OCI-LY7 (cell line): Measurements from ENCODE around the gene TGFB1. TPM values are rescaled to one million over a fixed set of nuclear protein-coding genes. Genes with fewer than 3 reads are reported as not detected.

Experiments used
- BruUV-seq: library from RNA; stranded (reverse); fragments of 400-500 nt; replicated peaks from 2 replicates; lab custom pipeline; 2021; lab: Mats Ljungman, UMichigan
- CTCF ChIA-PET: fragments of 300-600 bp; sonication (Branson Sonifier 250); formaldehyde crosslinking; loops from one replicate; lab custom pipeline; 2022; ENCODE audit warnings: antibody characterized with exemption; ENCODE audit not compliant: unreplicated experiment; lab: Charles Lee
- POLR2A ChIA-PET: fragments of 300-600 bp; sonication (Branson Sonifier 250); formaldehyde crosslinking; loops from one replicate; lab custom pipeline; 2022; ENCODE audit warnings: antibody characterized with exemption; lab: Charles Lee
- DNase-seq: peaks from one replicate; pipeline ENCODE4 v3.0.0-alpha.2; 2015; ENCODE audit warnings: low spot score
- H2AFZ ChIP-seq: fragments of 200-600 bp; sonication (generic), shearing (Covaris generic); 2 replicates; pipeline ENCODE4 v1.6.1; 2014; ENCODE audit warnings: mild to moderate bottlenecking, antibody characterized with exemption, low read length, moderate library complexity
- H3K27ac ChIP-seq: fragments of 200-600 bp; sonication (generic); 2 replicates; pipeline ENCODE4 v1.5.1; 2014; ENCODE audit warnings: mixed run types, low read depth, mild to moderate bottlenecking, moderate library complexity, low read length, inconsistent platforms; ENCODE audit not compliant: poor library complexity, severe bottlenecking
- H3K36me3 ChIP-seq: fragments of 200-600 bp; sonication (generic); 2 replicates; pipeline ENCODE4 v1.6.1; 2014; ENCODE audit warnings: mild to moderate bottlenecking, antibody characterized with exemption, low read length, moderate library complexity, mixed read lengths; ENCODE audit not compliant: insufficient read depth
- H3K4me1 ChIP-seq: fragments of 200-600 bp; sonication (generic); 2 replicates; pipeline ENCODE4 v1.5.1; 2014; ENCODE audit warnings: mild to moderate bottlenecking, low read length; ENCODE audit not compliant: insufficient read depth, poor library complexity, severe bottlenecking
- H3K4me2 ChIP-seq: fragments of 200-600 bp; sonication (generic); 2 replicates; pipeline ENCODE4 v1.6.1; 2014; ENCODE audit warnings: mild to moderate bottlenecking, low read length
- H3K4me3 ChIP-seq: fragments of 200-600 bp; sonication (generic); 2 replicates; pipeline ENCODE4 v1.5.1; 2014; ENCODE audit warnings: mild to moderate bottlenecking, low read depth, low read length; ENCODE audit not compliant: poor library complexity, severe bottlenecking
- H3K79me2 ChIP-seq: fragments of 200-600 bp; sonication (generic); 2 replicates; pipeline ENCODE4 v1.6.1; 2016; ENCODE audit warnings: low read depth, mild to moderate bottlenecking, low read length, moderate library complexity, mixed read lengths; ENCODE audit not compliant: insufficient read depth
- H3K9me2 ChIP-seq: fragments of 200-600 bp; sonication (generic); 2 replicates; pipeline ENCODE4 v1.6.1; 2016; ENCODE audit warnings: mild to moderate bottlenecking, low read length, mixed read lengths; ENCODE audit not compliant: insufficient read depth
- H3K9me3 ChIP-seq: fragments of 200-600 bp; sonication (generic); 2 replicates; pipeline ENCODE4 v1.6.1; 2014; ENCODE audit warnings: mild to moderate bottlenecking, mixed run types, low read length, mixed read lengths
- H4K20me1 ChIP-seq: fragments of 200-600 bp; sonication (generic); 2 replicates; pipeline ENCODE4 v1.6.1; 2014; ENCODE audit warnings: mild to moderate bottlenecking, antibody characterized with exemption, low read length, moderate library complexity, mixed read lengths; ENCODE audit not compliant: insufficient read depth
- EZH2phosphoT487 ChIP-seq: fragments of 200-600 bp; sonication (generic); IDR thresholded peaks from 2 replicates; pipeline ENCODE4 v1.6.1; 2018; ENCODE audit warnings: low read depth, borderline replicate concordance, mild to moderate bottlenecking, mixed run types, antibody characterized with exemption, low read length, moderate library complexity, mixed read lengths
- intact Hi-C: fragments of 100-400 bp; cut with micrococcal nuclease; formaldehyde crosslinking; loops from one replicate; pipeline ENCODE4 v1.10.0; 2022; ENCODE audit not compliant: unreplicated experiment
- total RNA-seq, 2 experiments: library from RNA; depleted of rRNA in 1 of 2; stranded (reverse); fragments of >200 nt in 1 of 2; shearing (Covaris generic) in 1 of 2; gene quantifications; 2 replicates each; pipeline ENCODE4 v1.2.3, GENCODE V29; 2014 to 2022
- TF ChIP-seq, protein P1 (sequence below): fragments of 200-600 bp; sonication (generic); conservative IDR thresholded peaks from 2 replicates; pipeline ENCODE4 v1.5.1; 2014; ENCODE audit warnings: mild to moderate bottlenecking, antibody characterized with exemption, low read length, moderate library complexity, mixed read lengths

Gene TGFB1
- total RNA-seq, 2 experiments from 2014 or later: 15.5 to 88.8 TPM

- ChIA-PET CTCF (no interaction called here), POLR2A (interaction anchor here (0.6 kb wide), 1 partner anchor 225 kb away, joined by 3 read pairs; no protein-coding TSS in a partner anchor)
- Histone ChIP-seq H3K4me2 (no peak overlapping the region), H3K4me1 (peaks cover 33% of the 10 kb centered on the region), H3K36me3 (peaks cover 64% of the 10 kb centered on the region), H4K20me1 (no peaks in the 10 kb centered on the region; the same call in 1 of the 2 replicates), H3K79me2 (no peaks in the 10 kb centered on the region), H2AFZ (no peak overlapping the region), H3K9me3 (no peaks in the 10 kb centered on the region), H3K9me2 (no peaks in the 10 kb centered on the region), H3K27ac (no peak overlapping the region), H3K4me3 (no peak overlapping the region)
- intact Hi-C loops: no loop called here
- TF ChIP-seq, protein P1, sequence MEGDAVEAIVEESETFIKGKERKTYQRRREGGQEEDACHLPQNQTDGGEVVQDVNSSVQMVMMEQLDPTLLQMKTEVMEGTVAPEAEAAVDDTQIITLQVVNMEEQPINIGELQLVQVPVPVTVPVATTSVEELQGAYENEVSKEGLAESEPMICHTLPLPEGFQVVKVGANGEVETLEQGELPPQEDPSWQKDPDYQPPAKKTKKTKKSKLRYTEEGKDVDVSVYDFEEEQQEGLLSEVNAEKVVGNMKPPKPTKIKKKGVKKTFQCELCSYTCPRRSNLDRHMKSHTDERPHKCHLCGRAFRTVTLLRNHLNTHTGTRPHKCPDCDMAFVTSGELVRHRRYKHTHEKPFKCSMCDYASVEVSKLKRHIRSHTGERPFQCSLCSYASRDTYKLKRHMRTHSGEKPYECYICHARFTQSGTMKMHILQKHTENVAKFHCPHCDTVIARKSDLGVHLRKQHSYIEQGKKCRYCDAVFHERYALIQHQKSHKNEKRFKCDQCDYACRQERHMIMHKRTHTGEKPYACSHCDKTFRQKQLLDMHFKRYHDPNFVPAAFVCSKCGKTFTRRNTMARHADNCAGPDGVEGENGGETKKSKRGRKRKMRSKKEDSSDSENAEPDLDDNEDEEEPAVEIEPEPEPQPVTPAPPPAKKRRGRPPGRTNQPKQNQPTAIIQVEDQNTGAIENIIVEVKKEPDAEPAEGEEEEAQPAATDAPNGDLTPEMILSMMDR: no peak
- TF ChIP-seq EZH2phosphoT487: no peak
- BruUV-seq: no TSS peak
- DNase-seq: no peak
These were observed 31.3 kb downstream of the TGFB1 start for GRCh38 chr19:41322451-41322850.

- no peaks in the 10 kb centered on the region; the same call in 1 of the 2 replicates for H4K20me1 ChIP-seq
- no TSS peak for BruUV-seq
- intact Hi-C loops: no loop called here
- TF ChIP-seq EZH2phosphoT487: no peak
- TF ChIP-seq, protein P1: peak; percentile 73
- H3K27ac ChIP-seq: no peak overlapping the region
- peak; percentile 40 for DNase-seq
- H3K4me3 ChIP-seq: no peak overlapping the region
- H3K36me3 ChIP-seq: peaks cover 71% of the 10 kb centered on the region
- no peak overlapping the region for H2AFZ ChIP-seq
- peaks cover 26% of the 10 kb centered on the region for H3K4me1 ChIP-seq
- H3K9me3 ChIP-seq: no peaks in the 10 kb centered on the region
- no peaks in the 10 kb centered on the region for H3K79me2 ChIP-seq
- POLR2A ChIA-PET: no interaction called here
- H3K9me2 ChIP-seq: no peaks in the 10 kb centered on the region
- CTCF ChIA-PET: no interaction called here
- H3K4me2 ChIP-seq: no peak overlapping the region
These were observed 32.0 kb downstream of the TGFB1 start for GRCh38 chr19:41321600-41322270.

- ChIA-PET CTCF (no interaction called here), POLR2A (no interaction called here)
- no peak for TF ChIP-seq EZH2phosphoT487
- TF ChIP-seq, protein P1: no peak
- no peak overlapping the region for H3K27ac ChIP-seq
- H3K4me1 ChIP-seq: peaks cover 20% of the 10 kb centered on the region
- no peaks in the 10 kb centered on the region for H3K9me3 ChIP-seq
- no peaks in the 10 kb centered on the region for H3K9me2 ChIP-seq
- no peak overlapping the region for H3K4me2 ChIP-seq
- intact Hi-C loops: no loop called here
- H3K36me3 ChIP-seq: peaks cover 76% of the 10 kb centered on the region
- no peaks in the 10 kb centered on the region for H3K79me2 ChIP-seq
- H4K20me1 ChIP-seq: no peaks in the 10 kb centered on the region; the same call in 1 of the 2 replicates
- no peak for DNase-seq
- no TSS peak for BruUV-seq
- H2AFZ ChIP-seq: no peak overlapping the region
- H3K4me3 ChIP-seq: no peak overlapping the region
These were observed 32.5 kb downstream of the TGFB1 start for GRCh38 chr19:41321204-41321599.
